Measurements from ENCODE around the gene FMO3. TPM values are rescaled to one million over a fixed set of nuclear protein-coding genes. Genes with fewer than 3 reads are reported as not detected.

The FMO3 gene
- not detected for polyA plus RNA-seq (2013, experiment 1 of 2)
- not detected for polyA plus RNA-seq (2013, experiment 2 of 2)

DNA sequence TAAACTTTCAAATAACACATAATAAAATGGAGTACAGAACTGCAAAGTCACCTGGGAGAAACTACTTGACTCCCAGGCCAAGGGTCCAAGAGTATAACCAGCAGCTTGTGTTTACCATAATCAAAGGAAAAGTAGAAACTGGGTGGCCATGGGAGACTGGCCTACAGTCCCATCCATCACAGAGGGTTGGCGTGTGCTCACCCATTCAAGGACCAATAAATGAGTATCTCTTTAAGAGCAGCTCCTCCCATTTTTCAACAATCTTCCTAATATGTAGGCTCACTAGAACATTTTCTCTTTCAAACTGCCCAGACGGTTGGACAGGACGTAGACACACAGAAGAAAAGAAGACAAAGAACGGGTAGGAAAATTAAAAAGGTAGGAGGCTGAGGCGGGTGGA lies at the start of gene FMO3:
TSS of gene FMO3 (plus strand) at position 302 of the 400 bp plus-strand sequence. CDS start 1,754 bp downstream, outside the sequence.
- WGBS, 2 experiments (ENCODE audit: insufficient coverage in 2 of 2): 96 to 100% methylated on average over 2 to 4 of the region's 5 CpGs
- H3K9me3 ChIP-seq (ENCODE audit: control insufficient read depth, low read length): no peaks in the 10 kb centered on the region
- no peaks in the 10 kb centered on the region for H3K4me1 ChIP-seq (ENCODE audit: control insufficient read depth, insufficient read depth, low read length, poor library complexity, severe bottlenecking)
- H3K36me3 ChIP-seq (ENCODE audit: control insufficient read depth, insufficient read depth, low read length): no peaks in the 10 kb centered on the region
- no peak within 1 kb of the TSS for H3K27ac ChIP-seq (ENCODE audit: low read depth, low read length, severe bottlenecking)
- H3K4me3 ChIP-seq (ENCODE audit: extremely low read depth, insufficient read depth, low read length, poor library complexity, severe bottlenecking): no peak within 1 kb of the TSS

DNA sequence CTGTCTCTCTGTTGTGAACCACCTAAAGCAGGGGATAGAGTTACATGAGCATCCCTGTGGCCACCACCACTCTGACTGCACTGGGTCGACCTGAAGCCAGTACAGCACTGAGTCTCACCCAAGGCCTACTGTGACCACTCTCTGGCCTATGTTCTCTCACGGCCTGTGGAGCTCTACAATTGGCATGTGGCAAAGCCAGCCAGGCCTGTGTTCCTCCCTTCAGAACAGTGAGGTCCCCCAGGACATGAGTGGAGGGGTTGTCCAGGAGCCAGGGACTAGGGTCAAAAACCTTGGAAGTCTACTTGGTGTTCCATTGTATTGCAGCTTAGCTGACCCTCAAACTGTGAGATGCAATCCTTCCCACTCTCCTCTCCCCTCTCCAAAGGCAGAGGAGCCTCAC lies 42.7 kb upstream of the FMO3 start:
- 83 to 86% methylated on average over 1 of the region's 2 CpGs for whole genome bisulfite sequencing, 2 experiments (ENCODE audit: insufficient coverage in 2 of 2)
- H3K4me3 ChIP-seq (ENCODE audit: extremely low read depth, insufficient read depth, low read length, poor library complexity, severe bottlenecking): no peak overlapping the region
- no peaks in the 10 kb centered on the region for H3K4me1 ChIP-seq (ENCODE audit: control insufficient read depth, insufficient read depth, low read length, poor library complexity, severe bottlenecking)
- H3K27ac ChIP-seq (ENCODE audit: low read depth, low read length, severe bottlenecking): no peak overlapping the region
- no peaks in the 10 kb centered on the region for H3K9me3 ChIP-seq (ENCODE audit: control insufficient read depth, low read length)
- no peaks in the 10 kb centered on the region for H3K36me3 ChIP-seq (ENCODE audit: control insufficient read depth, insufficient read depth, low read length)

- Histone ChIP-seq H3K36me3 (ENCODE audit: control insufficient read depth, insufficient read depth, low read length) (no peaks in the 10 kb centered on the region), H3K27ac (ENCODE audit: low read depth, low read length, severe bottlenecking) (no peak overlapping the region), H3K4me1 (ENCODE audit: control insufficient read depth, insufficient read depth, low read length, poor library complexity, severe bottlenecking) (no peaks in the 10 kb centered on the region), H3K9me3 (ENCODE audit: control insufficient read depth, low read length) (no peaks in the 10 kb centered on the region), H3K4me3 (ENCODE audit: extremely low read depth, insufficient read depth, low read length, poor library complexity, severe bottlenecking) (no peak overlapping the region)
- WGBS, 2 experiments (ENCODE audit: insufficient coverage in 2 of 2): 78 to 96% methylated on average over 2 of the region's 2 CpGs
Measured at GRCh38 chr1:171052977-171053376, 37.7 kb upstream of the FMO3 start.

DNA sequence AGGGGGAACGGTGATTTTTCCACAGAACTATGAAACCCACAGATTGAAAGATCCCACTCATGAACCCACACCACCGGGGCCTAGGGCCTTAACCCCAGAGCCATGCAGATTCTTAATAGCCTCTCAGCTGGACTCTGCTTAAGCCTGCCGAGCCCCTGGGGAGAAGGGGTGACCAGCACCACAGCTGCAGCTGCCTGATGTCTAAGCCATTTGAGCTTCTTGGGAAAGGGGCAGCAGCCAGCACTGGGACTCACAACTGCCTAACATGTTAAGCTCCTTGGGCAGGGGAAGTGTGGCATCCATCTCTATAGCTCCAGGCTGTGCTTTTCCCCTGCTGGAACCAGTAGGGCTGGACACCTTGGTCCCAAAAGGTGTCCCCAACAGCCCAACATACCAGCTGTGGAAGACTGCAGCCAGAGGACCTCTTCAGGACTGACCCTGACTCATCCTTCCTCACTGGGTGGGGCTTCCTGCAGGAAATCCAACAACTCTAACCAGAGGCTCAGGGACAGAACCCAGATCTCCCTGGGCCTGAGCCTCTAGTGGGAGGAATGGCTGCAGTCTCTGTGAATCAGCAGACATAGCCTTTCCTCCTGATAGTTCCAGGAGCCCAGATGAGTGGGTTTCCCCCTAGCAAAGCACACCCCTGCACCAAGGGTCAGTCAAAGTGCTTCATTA lies 34.6 kb upstream of the FMO3 start:
- no peaks in the 10 kb centered on the region for H3K36me3 ChIP-seq (ENCODE audit: control insufficient read depth, insufficient read depth, low read length)
- no peaks in the 10 kb centered on the region for H3K9me3 ChIP-seq (ENCODE audit: control insufficient read depth, low read length)
- H3K4me3 ChIP-seq (ENCODE audit: extremely low read depth, insufficient read depth, low read length, poor library complexity, severe bottlenecking): no peak overlapping the region
- no peak overlapping the region for H3K27ac ChIP-seq (ENCODE audit: low read depth, low read length, severe bottlenecking)
- no peaks in the 10 kb centered on the region for H3K4me1 ChIP-seq (ENCODE audit: control insufficient read depth, insufficient read depth, low read length, poor library complexity, severe bottlenecking)
- WGBS, 2 experiments (ENCODE audit: insufficient coverage in 2 of 2): 100% methylated on average over 1 to 2 of the region's 3 CpGs

GRCh38 chr1:171061425-171062143 lies 29.1 kb upstream of the FMO3 start:
- WGBS, 2 experiments (ENCODE audit: insufficient coverage in 2 of 2): no CpG with 5 or more reads among the region's 2 CpGs
- H3K4me1 ChIP-seq (ENCODE audit: control insufficient read depth, insufficient read depth, low read length, poor library complexity, severe bottlenecking): no peaks in the 10 kb centered on the region
- H3K4me3 ChIP-seq (ENCODE audit: extremely low read depth, insufficient read depth, low read length, poor library complexity, severe bottlenecking): no peak overlapping the region

GRCh38 chr1:171062902-171063301 lies 27.8 kb upstream of the FMO3 start:
- 89% methylated on average over 1 of the region's 4 CpGs for WGBS, 2 experiments (ENCODE audit: insufficient coverage in 2 of 2)
- Histone ChIP-seq H3K4me1 (ENCODE audit: control insufficient read depth, insufficient read depth, low read length, poor library complexity, severe bottlenecking) (no peaks in the 10 kb centered on the region), H3K4me3 (ENCODE audit: extremely low read depth, insufficient read depth, low read length, poor library complexity, severe bottlenecking) (no peak overlapping the region), H3K27ac (ENCODE audit: low read depth, low read length, severe bottlenecking) (no peak overlapping the region), H3K36me3 (ENCODE audit: control insufficient read depth, insufficient read depth, low read length) (no peaks in the 10 kb centered on the region), H3K9me3 (ENCODE audit: control insufficient read depth, low read length) (no peaks in the 10 kb centered on the region)

More at GRCh38 chr1:171061425-171062143, 29.1 kb upstream of the FMO3 start:
- Histone ChIP-seq H3K27ac (ENCODE audit: low read depth, low read length, severe bottlenecking) (no peak overlapping the region), H3K36me3 (ENCODE audit: control insufficient read depth, insufficient read depth, low read length) (no peaks in the 10 kb centered on the region), H3K9me3 (ENCODE audit: control insufficient read depth, low read length) (no peaks in the 10 kb centered on the region)

DNA sequence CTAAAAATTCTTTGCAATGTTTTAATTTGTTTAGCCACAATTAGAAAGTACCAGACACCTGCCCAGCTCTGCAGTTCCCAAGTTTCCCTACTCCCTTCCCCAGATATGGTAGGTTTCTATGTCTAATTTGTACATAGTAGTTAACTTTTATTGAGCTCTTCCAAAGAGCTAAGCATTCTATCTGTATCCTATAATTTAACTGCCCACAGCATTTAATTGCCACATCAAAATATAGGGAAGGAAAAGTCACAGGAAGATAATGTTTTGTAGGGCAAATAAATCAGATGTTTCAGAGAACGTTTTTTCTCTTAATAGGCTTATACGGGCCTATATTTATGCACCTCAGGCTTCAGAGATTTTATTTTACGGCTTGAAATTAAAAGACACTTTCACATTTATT lies 15.7 kb upstream of the FMO3 start:
- Histone ChIP-seq H3K9me3 (ENCODE audit: control insufficient read depth, low read length) (no peaks in the 10 kb centered on the region), H3K27ac (ENCODE audit: low read depth, low read length, severe bottlenecking) (no peak overlapping the region), H3K4me3 (ENCODE audit: extremely low read depth, insufficient read depth, low read length, poor library complexity, severe bottlenecking) (no peak overlapping the region), H3K36me3 (ENCODE audit: control insufficient read depth, insufficient read depth, low read length) (no peaks in the 10 kb centered on the region), H3K4me1 (ENCODE audit: control insufficient read depth, insufficient read depth, low read length, poor library complexity, severe bottlenecking) (no peaks in the 10 kb centered on the region)
- WGBS, 2 experiments (ENCODE audit: insufficient coverage in 2 of 2): no CpG with 5 or more reads among the region's 3 CpGs

DNA sequence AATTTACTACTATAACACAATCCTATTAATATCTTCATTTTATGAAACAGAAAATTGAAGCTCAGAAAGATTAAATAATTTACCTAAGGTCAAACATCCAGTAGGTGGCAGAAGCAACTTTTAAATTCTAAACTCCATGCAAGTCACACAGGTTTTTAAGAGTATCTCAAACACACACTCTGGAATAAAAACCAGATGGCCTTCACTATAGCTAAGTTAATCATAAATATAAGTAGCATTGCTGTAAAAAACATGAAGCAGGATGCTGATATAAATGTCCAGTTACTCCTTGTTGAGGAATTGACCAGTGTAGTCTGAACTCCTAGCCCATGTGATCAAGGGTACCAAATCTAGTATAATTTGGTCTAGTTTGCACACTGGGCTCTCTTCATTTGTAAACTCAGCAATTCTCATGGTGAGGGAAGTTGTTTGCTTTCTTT lies 9.4 kb upstream of the FMO3 start:
- no peak overlapping the region for H3K4me3 ChIP-seq (ENCODE audit: extremely low read depth, insufficient read depth, low read length, poor library complexity, severe bottlenecking)
- H3K36me3 ChIP-seq (ENCODE audit: control insufficient read depth, insufficient read depth, low read length): no peaks in the 10 kb centered on the region
- H3K4me1 ChIP-seq (ENCODE audit: control insufficient read depth, insufficient read depth, low read length, poor library complexity, severe bottlenecking): no peaks in the 10 kb centered on the region
- no peak overlapping the region for H3K27ac ChIP-seq (ENCODE audit: low read depth, low read length, severe bottlenecking)
- no peaks in the 10 kb centered on the region for H3K9me3 ChIP-seq (ENCODE audit: control insufficient read depth, low read length)

DNA sequence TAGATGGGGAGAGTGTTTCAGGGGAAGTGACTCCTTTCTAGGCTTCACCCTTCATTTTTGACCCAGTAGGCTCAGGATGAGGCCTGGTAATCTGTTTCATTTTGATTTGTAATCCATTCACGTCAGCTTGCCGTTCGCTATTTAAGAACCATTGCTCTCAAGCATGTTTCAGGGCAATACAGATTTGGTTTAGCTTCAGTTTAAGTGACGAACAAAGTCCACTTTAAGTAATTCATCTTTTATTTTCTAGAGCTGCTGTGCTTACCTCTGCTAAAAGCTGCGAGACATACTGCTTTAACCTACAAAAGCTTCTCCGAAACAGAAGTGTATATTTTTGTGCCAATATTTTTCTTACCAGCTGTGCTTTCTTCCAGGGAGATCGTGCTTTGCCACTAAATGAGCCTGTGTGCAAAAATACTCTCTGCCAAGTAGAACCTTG lies 8.9 kb upstream of the FMO3 start:
- Histone ChIP-seq H3K9me3 (ENCODE audit: control insufficient read depth, low read length) (no peaks in the 10 kb centered on the region), H3K4me1 (ENCODE audit: control insufficient read depth, insufficient read depth, low read length, poor library complexity, severe bottlenecking) (no peaks in the 10 kb centered on the region), H3K4me3 (ENCODE audit: extremely low read depth, insufficient read depth, low read length, poor library complexity, severe bottlenecking) (no peak overlapping the region), H3K36me3 (ENCODE audit: control insufficient read depth, insufficient read depth, low read length) (no peaks in the 10 kb centered on the region), H3K27ac (ENCODE audit: low read depth, low read length, severe bottlenecking) (no peak overlapping the region)
- WGBS, 2 experiments (ENCODE audit: insufficient coverage in 2 of 2): 90% methylated on average over 7 of the region's 7 CpGs

- no peak overlapping the region for H3K4me3 ChIP-seq (ENCODE audit: extremely low read depth, insufficient read depth, low read length, poor library complexity, severe bottlenecking)
- WGBS, 2 experiments (ENCODE audit: insufficient coverage in 2 of 2): no CpG with 5 or more reads among the region's 1 CpG
- H3K27ac ChIP-seq (ENCODE audit: low read depth, low read length, severe bottlenecking): no peak overlapping the region
- no peaks in the 10 kb centered on the region for H3K9me3 ChIP-seq (ENCODE audit: control insufficient read depth, low read length)
- H3K4me1 ChIP-seq (ENCODE audit: control insufficient read depth, insufficient read depth, low read length, poor library complexity, severe bottlenecking): no peaks in the 10 kb centered on the region
- H3K36me3 ChIP-seq (ENCODE audit: control insufficient read depth, insufficient read depth, low read length): no peaks in the 10 kb centered on the region
Measured at GRCh38 chr1:171082606-171083005, 8.1 kb upstream of the FMO3 start.

DNA sequence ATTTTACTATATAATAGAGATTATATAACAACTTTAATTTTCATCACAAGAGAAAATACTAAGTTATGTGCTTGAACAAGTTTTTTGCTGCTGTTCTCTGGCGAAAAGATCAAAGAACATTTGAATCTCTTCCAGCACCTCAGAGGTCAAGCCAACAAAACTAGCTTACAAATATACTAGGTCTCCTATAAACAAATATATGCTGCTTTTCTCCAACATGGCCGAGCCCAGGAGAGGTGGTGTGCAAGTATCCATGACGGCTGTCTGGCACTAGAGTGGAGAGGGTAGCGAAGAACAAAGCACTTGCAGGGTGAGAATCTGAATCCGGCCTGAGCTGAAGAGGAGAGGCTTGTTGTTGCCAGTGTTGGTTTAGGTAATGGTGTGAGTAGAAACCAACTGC lies 7.5 kb upstream of the FMO3 start:
- H3K4me3 ChIP-seq (ENCODE audit: extremely low read depth, insufficient read depth, low read length, poor library complexity, severe bottlenecking): no peak overlapping the region
- WGBS, 2 experiments (ENCODE audit: insufficient coverage in 2 of 2): 91 to 92% methylated on average over 4 of the region's 5 CpGs
- H3K4me1 ChIP-seq (ENCODE audit: control insufficient read depth, insufficient read depth, low read length, poor library complexity, severe bottlenecking): no peaks in the 10 kb centered on the region
- H3K9me3 ChIP-seq (ENCODE audit: control insufficient read depth, low read length): no peaks in the 10 kb centered on the region
- no peak overlapping the region for H3K27ac ChIP-seq (ENCODE audit: low read depth, low read length, severe bottlenecking)
- H3K36me3 ChIP-seq (ENCODE audit: control insufficient read depth, insufficient read depth, low read length): no peaks in the 10 kb centered on the region

All from mesodermal cell (in vitro differentiated cells).